Thyroid gland (tissue), 4 donors: Measurements from ENCODE around the gene AP2B1.
"Not testable (repeated sequence)": the region's sequence is repeated elsewhere in the genome, so short reads cannot be mapped to it uniquely, and the experiment has no call there.

Experiments
- CTCF ChIP-seq, 6 experiments: fragments of 200-600 bp in 3 of 6; fragments of 450-650 bp in 3 of 6; sonication (generic) in 3 of 6; IDR thresholded peaks; one replicate each; pipeline ENCODE4 v1.5.1; 2016 to 2019; ENCODE audit warnings: antibody characterized with exemption in 6 of 6, mild to moderate bottlenecking in 2 of 6, inconsistent platforms in 1 of 6, moderate library complexity in 1 of 6
- POLR2A ChIP-seq, 2 donors: fragments of 450-650 bp; IDR thresholded peaks; one replicate each; pipeline ENCODE4 v1.6.1; 2017; ENCODE audit warnings: antibody characterized with exemption in 2 of 2, mild to moderate bottlenecking in 2 of 2, moderate library complexity in 1 of 2

- not testable (repeated sequence) for TF ChIP-seq POLR2A, CTCF (IDR thresholded peaks at IDR 0.05)
Measured at GRCh38 chr17:35610746-35611145, 23.6 kb downstream of the AP2B1 start.
